Right atrium auricular region (tissue), 2 donors: ENCODE measurements around the gene TEX38. TPM values are rescaled to one million over a fixed set of nuclear protein-coding genes. Genes with fewer than 3 reads are reported as not detected.

Experiments used
- DNase-seq: peaks from one replicate; pipeline ENCODE4 v3.0.0-alpha.2; 2019; ENCODE audit warnings: low spot score
- H3K27ac ChIP-seq, 2 donors: fragments of 200-600 bp; sonication (generic); 1 replicate in 1 of 2; 2 replicates in 1 of 2; pipeline ENCODE4 v1.5.1; 2016 to 2019
- H3K27me3 ChIP-seq, 2 donors: fragments of 200-600 bp; sonication (generic); one replicate each; pipeline versions ENCODE4 v1.5.1 to v1.6.0; 2017 to 2019
- H3K36me3 ChIP-seq: fragments of 200-600 bp; sonication (generic); one replicate; pipeline ENCODE4 v1.5.1; 2016
- H3K4me1 ChIP-seq, 2 donors: fragments of 200-600 bp; sonication (generic); one replicate each; pipeline versions ENCODE4 v1.5.1 to v1.6.0; 2017 to 2019
- H3K4me3 ChIP-seq, 2 donors: fragments of 200-600 bp; sonication (generic); 1 replicate in 1 of 2; 2 replicates in 1 of 2; pipeline ENCODE4 v1.5.1; 2017 to 2019; ENCODE audit warnings: mild to moderate bottlenecking in 1 of 2, moderate library complexity in 1 of 2
- H3K9me3 ChIP-seq, 2 donors: fragments of 200-600 bp; sonication (generic); one replicate each; pipeline ENCODE4 v1.5.1; 2019
- CTCF ChIP-seq, 2 donors: fragments of 200-600 bp; sonication (generic); IDR thresholded peaks; one replicate each; pipeline ENCODE4 v1.5.1; 2019; ENCODE audit warnings: antibody characterized with exemption in 2 of 2
- total RNA-seq, 2 donors: library from RNA; depleted of rRNA; stranded (reverse); fragments of >200 nt; gene quantifications; one replicate each; pipeline ENCODE4 v1.1.0, GENCODE V29; 2016

TEX38 gene
- total RNA-seq, 2 donors from 2014 or later, result not detected

DNA sequence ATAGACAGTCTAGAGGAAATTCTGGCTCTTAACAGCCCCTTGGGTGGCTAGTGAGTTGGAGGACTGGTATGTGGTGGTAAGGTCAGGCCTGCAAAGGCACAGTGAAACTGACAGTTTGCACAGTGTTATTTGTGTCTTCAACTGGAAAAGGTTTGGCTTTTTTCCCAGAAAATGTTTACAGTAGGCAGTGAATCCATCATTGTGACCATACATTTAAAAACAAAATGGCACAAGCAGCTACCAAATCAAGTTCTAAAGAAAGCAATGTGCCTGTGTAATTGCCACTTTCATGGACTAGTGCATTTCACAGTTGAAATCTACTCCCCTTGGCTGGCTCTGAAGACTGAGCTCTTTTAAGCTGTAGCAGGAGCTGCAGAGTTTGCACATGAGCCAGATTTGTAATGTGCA, 28.3 kb upstream of the TEX38 start:
- no peak for DNase-seq
- Histone ChIP-seq H3K4me3 (no peak overlapping the region), H3K9me3 (no peaks in the 10 kb centered on the region), H3K36me3 (peaks cover 32% of the 10 kb centered on the region), H3K27ac (peak overlapping the region in 1 of 2 donors; percentile 3), H3K27me3 (no peaks in the 10 kb centered on the region), H3K4me1 (peaks cover 0 to 10% of the 10 kb centered on the region in 2 donors)
- TF ChIP-seq CTCF (IDR thresholded peaks at IDR 0.05), result no peak

DNA sequence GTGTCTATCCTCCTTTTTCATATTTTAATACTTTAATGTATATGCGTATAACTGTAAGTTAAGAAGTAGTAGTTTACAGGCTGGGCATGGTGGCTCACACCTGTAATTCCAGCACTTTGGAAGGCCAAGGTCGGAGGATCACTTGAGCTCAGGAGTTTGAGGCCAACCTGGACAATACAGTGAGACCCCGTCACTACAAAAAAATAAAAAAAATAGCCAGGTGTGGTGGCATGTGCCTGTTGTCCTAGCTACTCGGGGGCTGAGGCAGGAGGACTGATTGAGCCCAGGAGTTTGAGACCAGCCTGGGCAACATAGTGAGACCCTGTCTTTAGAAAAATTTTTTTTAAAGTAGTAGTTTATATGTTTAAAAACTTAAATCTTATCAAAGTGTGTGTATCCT, 25.8 kb upstream of the TEX38 start:
- peaks cover 53% of the 10 kb centered on the region for H3K36me3 ChIP-seq
- no peak for TF ChIP-seq CTCF (IDR thresholded peaks at IDR 0.05)
- H3K27ac ChIP-seq, result no peak overlapping the region
- H3K4me1 ChIP-seq, result peaks cover 0 to 10% of the 10 kb centered on the region in 2 donors
- no peaks in the 10 kb centered on the region for H3K27me3 ChIP-seq
- no peak overlapping the region for H3K4me3 ChIP-seq
- DNase-seq, result no peak
- H3K9me3 ChIP-seq, result peaks cover 0 to 14% of the 10 kb centered on the region in 2 donors

DNA sequence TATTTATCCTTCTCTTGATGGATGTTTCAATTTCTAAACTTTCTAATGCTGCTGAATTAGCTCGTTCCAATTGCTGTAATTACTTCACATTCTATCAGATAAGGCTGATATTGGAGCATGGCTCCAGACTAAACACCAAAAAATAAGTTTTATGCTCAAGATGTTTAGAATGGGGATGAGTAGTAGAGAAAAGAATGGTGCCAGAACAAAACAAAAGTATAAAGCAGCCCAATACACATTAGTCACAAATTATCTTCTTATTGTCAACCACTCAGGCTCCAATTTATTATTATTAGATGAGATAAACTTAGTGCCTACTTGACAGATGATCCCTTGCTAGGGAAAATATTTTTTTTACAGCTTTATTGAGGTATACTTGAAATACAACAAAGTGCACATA, 25.3 kb upstream of the TEX38 start:
- DNase-seq, result no peak
- no peak overlapping the region for H3K27ac ChIP-seq
- peaks cover 0 to 10% of the 10 kb centered on the region in 2 donors for H3K4me1 ChIP-seq
- no peaks in the 10 kb centered on the region for H3K27me3 ChIP-seq
- TF ChIP-seq CTCF (IDR thresholded peaks at IDR 0.05), result no peak
- no peak overlapping the region for H3K4me3 ChIP-seq
- peaks cover 52% of the 10 kb centered on the region for H3K36me3 ChIP-seq
- peaks cover 0 to 14% of the 10 kb centered on the region in 2 donors for H3K9me3 ChIP-seq

DNA sequence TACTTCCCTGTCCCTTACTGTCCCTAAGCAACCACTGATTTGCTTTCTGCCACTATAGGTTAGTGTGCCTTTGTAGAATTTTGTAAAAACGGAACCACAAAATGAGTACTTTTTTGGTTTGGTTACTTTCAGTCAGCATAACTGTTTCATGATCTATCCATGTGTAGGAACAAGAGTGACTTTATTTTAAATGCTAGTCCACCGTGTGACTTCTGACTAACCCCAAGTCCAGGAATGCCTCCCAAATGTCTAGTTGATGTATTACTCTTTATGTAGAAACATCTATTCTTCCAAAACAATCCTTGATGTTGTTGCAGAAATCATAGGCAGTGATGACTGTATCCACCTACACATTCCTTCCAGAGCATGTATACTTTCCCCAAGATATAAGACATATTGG, 24.8 kb upstream of the TEX38 start:
- Histone ChIP-seq H3K4me3 (no peak overlapping the region), H3K4me1 (peaks cover 0 to 10% of the 10 kb centered on the region in 2 donors), H3K27ac (no peak overlapping the region), H3K36me3 (peaks cover 47% of the 10 kb centered on the region), H3K9me3 (peaks cover 0 to 14% of the 10 kb centered on the region in 2 donors), H3K27me3 (no peaks in the 10 kb centered on the region)
- no peak for TF ChIP-seq CTCF (IDR thresholded peaks at IDR 0.05)
- DNase-seq, result no peak

- Histone ChIP-seq H3K4me3 (no peak overlapping the region), H3K27me3 (no peaks in the 10 kb centered on the region), H3K9me3 (peaks cover 0 to 14% of the 10 kb centered on the region in 2 donors), H3K36me3 (peaks cover 46% of the 10 kb centered on the region), H3K27ac (no peak overlapping the region), H3K4me1 (peaks cover 0 to 10% of the 10 kb centered on the region in 2 donors)
- no peak for DNase-seq
- TF ChIP-seq CTCF (IDR thresholded peaks at IDR 0.05), result no peak
Measured at GRCh38 chr1:46647611-46648010, 24.0 kb upstream of the TEX38 start.

GRCh38 chr1:46649764-46650163, 21.9 kb upstream of the TEX38 start:
- H3K36me3 ChIP-seq, result peaks cover 49% of the 10 kb centered on the region
- H3K4me3 ChIP-seq, result no peak overlapping the region

More at GRCh38 chr1:46649764-46650163, 21.9 kb upstream of the TEX38 start:
- H3K4me1 ChIP-seq, result peaks cover 0 to 3% of the 10 kb centered on the region in 2 donors
- H3K27me3 ChIP-seq, result no peaks in the 10 kb centered on the region
- no peak for DNase-seq
- TF ChIP-seq CTCF (IDR thresholded peaks at IDR 0.05), result no peak
- H3K9me3 ChIP-seq, result peaks cover 0 to 16% of the 10 kb centered on the region in 2 donors
- no peak overlapping the region for H3K27ac ChIP-seq
